Measurements from ENCODE around the gene ACOX1. TPM values are rescaled to one million over a fixed set of nuclear protein-coding genes. Genes with fewer than 3 reads are reported as not detected.
A peak's percentile ranks its signal among the peaks of the same experiment; 100 is the strongest.
"Not testable (repeated sequence)": the region's sequence is repeated elsewhere in the genome, so short reads cannot be mapped to it uniquely, and the experiment has no call there.

The ACOX1 gene
- total and polyA plus RNA-seq, 2 experiments from 2014 or later: 36.0 to 93.6 TPM

GRCh38 chr17:75979705-75980187 lies 780 bp upstream of the ACOX1 start:
- Histone ChIP-seq H3K9me2 (replicated peaks; ENCODE audit: insufficient read depth) (no peaks in the 10 kb centered on the region), H3K27me3 (no peaks in the 10 kb centered on the region), H3K4me2 (peak overlapping the region; percentile 83), H3K27ac (peak overlapping the region; percentile 97), H4K20me1 (ENCODE audit: insufficient read depth, poor library complexity, severe bottlenecking) (peaks cover 6% of the 10 kb centered on the region), H3K36me3 (replicated peaks; ENCODE audit: insufficient read depth, low read depth) (no peaks in the 10 kb centered on the region), H3K4me1 (ENCODE audit: insufficient read depth) (peaks cover 49% of the 10 kb centered on the region), H2AFZ (peak overlapping the region; percentile 31), H3K4me3 (peak overlapping the region; percentile 30), H3K9me3 (ENCODE audit: low read depth) (no peaks in the 10 kb centered on the region), H3K79me2 (peaks cover 58% of the 10 kb centered on the region)
- no peak for TF ChIP-seq CTCF (IDR thresholded peaks at IDR 0.05; ENCODE audit: poor library complexity)
- no peak for TF ChIP-seq EZH2phosphoT487 (IDR thresholded peaks at IDR 0.05; ENCODE audit: low read depth, severe bottlenecking, unreplicated experiment)
- TF ChIP-seq EZH2 (IDR thresholded peaks at IDR 0.05; ENCODE audit: borderline replicate concordance): no peak
- no peak for DNase-seq (ENCODE audit: low spot score)
- 7% methylated on average over 19 of the region's 19 CpGs for WGBS (ENCODE audit: low lambda C conversion rate, missing lambda C conversion rate)

DNA sequence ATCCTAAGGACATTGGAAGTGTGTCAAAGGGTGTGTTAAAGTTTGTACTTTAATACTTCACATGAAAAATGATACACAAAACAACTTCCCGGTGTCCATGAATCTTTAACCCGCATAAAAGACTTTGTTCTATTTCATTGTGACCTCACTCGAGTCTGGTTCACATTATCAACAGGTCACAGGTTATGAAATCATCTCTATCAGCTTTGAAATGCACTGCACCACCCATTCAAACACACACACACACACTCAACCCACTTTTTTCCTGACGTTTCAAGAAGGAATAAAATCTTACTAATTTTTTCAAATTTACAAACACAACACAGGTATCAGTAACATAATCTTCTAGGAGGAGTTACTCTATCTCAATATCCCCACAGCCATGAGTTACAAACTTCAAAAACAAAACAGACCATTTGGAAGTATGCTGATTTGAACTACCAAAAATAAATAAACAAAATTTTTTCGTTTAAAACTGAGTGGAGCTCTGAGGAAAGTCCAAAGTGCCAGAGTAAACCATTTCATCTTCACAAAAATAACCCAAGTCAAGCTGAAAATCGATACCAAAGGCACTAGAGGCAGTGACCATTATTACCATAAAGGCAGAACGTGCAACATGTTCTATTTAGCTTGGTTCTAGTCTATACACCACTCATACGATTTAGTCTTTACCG lies 2.7 kb downstream of the ACOX1 start:
- Histone ChIP-seq H3K4me3 (no peak overlapping the region), H4K20me1 (ENCODE audit: insufficient read depth, poor library complexity, severe bottlenecking) (peaks cover 11% of the 10 kb centered on the region), H3K27ac (peak overlapping the region; percentile 97), H3K9me3 (ENCODE audit: low read depth) (no peaks in the 10 kb centered on the region), H3K36me3 (replicated peaks; ENCODE audit: insufficient read depth, low read depth) (no peaks in the 10 kb centered on the region), H3K27me3 (no peaks in the 10 kb centered on the region), H3K4me2 (peak overlapping the region; percentile 83), H2AFZ (no peak overlapping the region), H3K9me2 (replicated peaks; ENCODE audit: insufficient read depth) (no peaks in the 10 kb centered on the region), H3K4me1 (ENCODE audit: insufficient read depth) (peaks cover 31% of the 10 kb centered on the region), H3K79me2 (peaks cover 81% of the 10 kb centered on the region)
- no peak for TF ChIP-seq CTCF (IDR thresholded peaks at IDR 0.05; ENCODE audit: poor library complexity)
- WGBS (ENCODE audit: low lambda C conversion rate, missing lambda C conversion rate): 53% methylated on average over 9 of the region's 9 CpGs
- DNase-seq (ENCODE audit: low spot score): peak; percentile 26

DNA sequence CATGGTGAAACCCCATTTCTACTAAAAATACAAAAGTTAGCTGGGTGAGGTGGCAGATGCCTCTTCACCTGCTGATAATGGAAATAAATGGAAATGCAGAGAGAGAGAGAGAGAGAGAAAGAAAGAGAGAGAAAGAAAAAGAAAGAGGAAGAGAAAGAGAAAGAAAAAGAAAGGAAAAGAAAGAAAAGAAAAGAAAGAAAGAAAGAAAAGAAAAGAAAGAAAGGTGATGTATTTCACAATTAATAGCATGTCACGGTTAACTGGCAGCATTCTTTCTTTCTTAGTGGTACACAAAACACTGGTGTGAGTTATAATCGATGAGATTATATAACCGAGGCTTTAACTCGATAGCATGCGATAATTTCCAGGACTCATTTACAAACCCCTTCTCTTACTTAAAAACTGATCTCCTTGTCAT lies 3.2 kb downstream of the ACOX1 start:
- 82% methylated on average over 5 of the region's 5 CpGs for WGBS (ENCODE audit: low lambda C conversion rate, missing lambda C conversion rate)
- no peak for DNase-seq (ENCODE audit: low spot score)
- Histone ChIP-seq H3K27me3 (no peaks in the 10 kb centered on the region), H3K9me2 (replicated peaks; ENCODE audit: insufficient read depth) (no peaks in the 10 kb centered on the region), H3K4me1 (ENCODE audit: insufficient read depth) (peaks cover 26% of the 10 kb centered on the region), H3K36me3 (replicated peaks; ENCODE audit: insufficient read depth, low read depth) (no peaks in the 10 kb centered on the region), H4K20me1 (ENCODE audit: insufficient read depth, poor library complexity, severe bottlenecking) (peaks cover 13% of the 10 kb centered on the region), H3K4me2 (peak overlapping the region; percentile 83), H3K4me3 (no peak overlapping the region), H3K9me3 (ENCODE audit: low read depth) (no peaks in the 10 kb centered on the region), H3K79me2 (peaks cover 81% of the 10 kb centered on the region), H3K27ac (peak overlapping the region; percentile 97), H2AFZ (no peak overlapping the region)
- no peak for TF ChIP-seq EZH2phosphoT487 (IDR thresholded peaks at IDR 0.05; ENCODE audit: low read depth, severe bottlenecking, unreplicated experiment)
- TF ChIP-seq CTCF (IDR thresholded peaks at IDR 0.05; ENCODE audit: poor library complexity): no peak
- no peak for TF ChIP-seq EZH2 (IDR thresholded peaks at IDR 0.05; ENCODE audit: borderline replicate concordance)

- not testable (repeated sequence) for DNase-seq (ENCODE audit: low spot score); H3K36me3 ChIP-seq (replicated peaks; ENCODE audit: insufficient read depth, low read depth); H3K27me3 ChIP-seq; H3K9me3 ChIP-seq (ENCODE audit: low read depth); H2AFZ ChIP-seq; H3K9me2 ChIP-seq (replicated peaks; ENCODE audit: insufficient read depth); H3K4me3 ChIP-seq
- Histone ChIP-seq H3K79me2 (peaks cover 81% of the 10 kb centered on the region), H4K20me1 (ENCODE audit: insufficient read depth, poor library complexity, severe bottlenecking) (peaks cover 13% of the 10 kb centered on the region), H3K27ac (peak overlapping the region; percentile 97), H3K4me1 (ENCODE audit: insufficient read depth) (peaks cover 20% of the 10 kb centered on the region), H3K4me2 (peak overlapping the region; percentile 83)
- WGBS (ENCODE audit: low lambda C conversion rate, missing lambda C conversion rate): 95% methylated on average over 6 of the region's 6 CpGs
Measured at GRCh38 chr17:75975187-75975586, 3.8 kb downstream of the ACOX1 start.

All from hepatocyte (in vitro differentiated cells).